ENCODE data around the gene FCHO2. TPM values are rescaled to one million over a fixed set of nuclear protein-coding genes. Genes with fewer than 3 reads are reported as not detected.

The FCHO2 gene
- total RNA-seq, 1 experiment from 2014 or later, result 2.5 TPM

DNA sequence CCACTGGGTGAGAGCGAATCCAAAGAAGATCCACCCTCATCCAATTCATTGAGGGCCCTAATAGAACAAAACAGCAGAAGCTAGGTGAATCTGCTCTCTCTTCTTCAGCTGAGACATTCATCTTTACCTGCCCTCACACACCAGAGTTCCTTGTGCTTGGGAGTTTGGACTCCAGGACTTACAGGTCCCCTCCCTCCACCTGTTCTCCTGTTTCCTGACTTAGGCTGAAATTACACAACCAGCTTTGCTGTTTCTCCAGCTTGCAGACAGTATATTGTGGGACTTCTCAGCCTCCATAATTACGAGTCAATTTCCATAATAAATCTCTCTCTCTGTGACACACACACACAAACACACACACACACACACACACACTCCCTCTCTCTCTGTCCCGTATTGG, 183.6 kb downstream of the FCHO2 start:
- ChIA-PET CTCF (no interaction called here), POLR2A (ENCODE audit: low non-redundant PET) (no interaction called here)
- intact Hi-C loops (cut with micrococcal nuclease; ENCODE audit: unreplicated experiment), result no loop called here
- H3K27me3 ChIP-seq (replicated peaks; ENCODE audit: insufficient read depth, low read depth, low read length, poor library complexity), result no peaks in the 10 kb centered on the region
- no peaks in the 10 kb centered on the region for H3K4me1 ChIP-seq (ENCODE audit: insufficient read depth, low read length, poor library complexity, severe bottlenecking)
- no peaks in the 10 kb centered on the region for H3K36me3 ChIP-seq (ENCODE audit: insufficient read depth, low read length, poor library complexity, severe bottlenecking)
- H3K27ac ChIP-seq (ENCODE audit: low read depth, low read length, poor library complexity, severe bottlenecking), result no peak overlapping the region
- no TSS peak for BruUV-seq (replicated peaks)
- no peak for DNase-seq (ENCODE audit: low spot score)
- no peaks in the 10 kb centered on the region for H3K9me3 ChIP-seq (ENCODE audit: low read depth, low read length, poor library complexity, severe bottlenecking)
- TF ChIP-seq, protein P1, sequence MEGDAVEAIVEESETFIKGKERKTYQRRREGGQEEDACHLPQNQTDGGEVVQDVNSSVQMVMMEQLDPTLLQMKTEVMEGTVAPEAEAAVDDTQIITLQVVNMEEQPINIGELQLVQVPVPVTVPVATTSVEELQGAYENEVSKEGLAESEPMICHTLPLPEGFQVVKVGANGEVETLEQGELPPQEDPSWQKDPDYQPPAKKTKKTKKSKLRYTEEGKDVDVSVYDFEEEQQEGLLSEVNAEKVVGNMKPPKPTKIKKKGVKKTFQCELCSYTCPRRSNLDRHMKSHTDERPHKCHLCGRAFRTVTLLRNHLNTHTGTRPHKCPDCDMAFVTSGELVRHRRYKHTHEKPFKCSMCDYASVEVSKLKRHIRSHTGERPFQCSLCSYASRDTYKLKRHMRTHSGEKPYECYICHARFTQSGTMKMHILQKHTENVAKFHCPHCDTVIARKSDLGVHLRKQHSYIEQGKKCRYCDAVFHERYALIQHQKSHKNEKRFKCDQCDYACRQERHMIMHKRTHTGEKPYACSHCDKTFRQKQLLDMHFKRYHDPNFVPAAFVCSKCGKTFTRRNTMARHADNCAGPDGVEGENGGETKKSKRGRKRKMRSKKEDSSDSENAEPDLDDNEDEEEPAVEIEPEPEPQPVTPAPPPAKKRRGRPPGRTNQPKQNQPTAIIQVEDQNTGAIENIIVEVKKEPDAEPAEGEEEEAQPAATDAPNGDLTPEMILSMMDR (conservative IDR thresholded peaks at IDR 0.05; ENCODE audit: low read depth, low read length), result no peak
- TF ChIP-seq EZH2 (IDR thresholded peaks at IDR 0.05; ENCODE audit: borderline replicate concordance, low read depth, low read length, poor library complexity, severe bottlenecking), result no peak
- no peak overlapping the region for H3K4me3 ChIP-seq (ENCODE audit: low read depth, low read length, poor library complexity, severe bottlenecking)

Other genes starting within 250 kb of the FCHO2 start
- 175 and 201 TPM in 2 replicates for gene TNPO1, start 139.4 kb upstream of the FCHO2 start, total RNA-seq (2021)
- 2.3 and 2.6 TPM in 2 replicates for gene TMEM171, start 164.5 kb downstream of the FCHO2 start, total RNA-seq (2021)
- not detected in 2 replicates for gene TMEM174, start 217.2 kb downstream of the FCHO2 start, total RNA-seq (2021)

Data from A673 (cell line).